Lower lobe of right lung (tissue), 2 donors: ENCODE results near the gene ST14. TPM values are rescaled to one million over a fixed set of nuclear protein-coding genes. Genes with fewer than 3 reads are reported as not detected.
"Not testable (repeated sequence)": the region's sequence is repeated elsewhere in the genome, so short reads cannot be mapped to it uniquely, and the experiment has no call there.

ENCODE experiments used
- ATAC-seq, 2 donors: fragments of 200-7000 bp; cut with Tn5 transposase; one replicate each; pipeline ENCODE4 v1.9.1; 2020 to 2022; ENCODE audit warnings: mild to moderate bottlenecking in 2 of 2, moderate library complexity in 2 of 2
- DNase-seq: peaks from one replicate; pipeline ENCODE4 v3.0.0-alpha.2; 2020
- H3K27ac ChIP-seq: fragments of 200-600 bp; one replicate; pipeline ENCODE4 v1.8.0; 2022
- H3K27me3 ChIP-seq: fragments of 200-600 bp; one replicate; pipeline ENCODE4 v1.8.0; 2022; ENCODE audit warnings: low read depth
- H3K36me3 ChIP-seq: fragments of 200-600 bp; one replicate; pipeline ENCODE4 v1.8.0; 2022; ENCODE audit warnings: mild to moderate bottlenecking
- H3K4me1 ChIP-seq: fragments of 200-600 bp; one replicate; pipeline ENCODE4 v1.8.0; 2022
- H3K4me3 ChIP-seq: fragments of 200-600 bp; one replicate; pipeline ENCODE4 v1.8.0; 2022; ENCODE audit warnings: mild to moderate bottlenecking
- H3K9me3 ChIP-seq: fragments of 200-600 bp; one replicate; pipeline ENCODE4 v1.8.0; 2022
- intact Hi-C: fragments of 100-400 bp; cut with DNase I; formaldehyde crosslinking; loops from one replicate; pipeline ENCODE4 v1.11.0; 2022
- total RNA-seq: library from RNA; stranded (reverse); fragmentation: NEBNext Ultra II Directional; extraction: Animal tissue kit (Norgen Biotek cat#: 25700); gene quantifications from one replicate; pipeline ENCODE4 v1.2.1, GENCODE V29; 2021
- TF ChIP-seq, protein P1 (sequence below): fragments of 200-600 bp; IDR thresholded peaks from one replicate; pipeline ENCODE4 v1.8.0; 2022; ENCODE audit warnings: antibody characterized with exemption, mild to moderate bottlenecking
- donor health status: DM: no; HTN: yes; CAD: no; lungs with severe emphysema.

ST14 gene
- total RNA-seq, 1 donor from 2014 or later, result 61.1 TPM

DNA sequence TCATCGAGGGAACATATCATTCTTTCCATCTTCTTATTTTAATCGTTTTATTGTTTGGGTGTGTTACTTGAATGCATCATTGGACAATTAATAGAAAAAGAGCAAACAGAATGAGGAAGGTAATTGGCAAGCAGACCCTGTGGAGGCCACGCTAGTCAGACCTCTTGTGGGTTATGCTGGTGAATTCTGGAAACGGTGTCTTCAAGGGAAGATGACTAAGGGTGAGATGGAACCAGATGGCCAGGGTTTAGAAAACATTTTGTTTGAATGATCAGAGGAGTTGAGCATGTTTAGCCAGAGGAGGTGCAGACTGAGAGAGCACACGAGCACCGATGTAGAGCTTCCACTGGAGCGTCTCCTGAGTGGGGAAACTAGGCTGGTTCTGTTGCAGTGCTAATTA lies 8.5 kb downstream of the ST14 start:
- H3K4me1 ChIP-seq, result peaks cover 25% of the 10 kb centered on the region
- no peaks in the 10 kb centered on the region for H3K36me3 ChIP-seq
- H3K9me3 ChIP-seq, result no peaks in the 10 kb centered on the region
- ATAC-seq, result no peak
- intact Hi-C loops, result no loop called here
- TF ChIP-seq, protein P1, sequence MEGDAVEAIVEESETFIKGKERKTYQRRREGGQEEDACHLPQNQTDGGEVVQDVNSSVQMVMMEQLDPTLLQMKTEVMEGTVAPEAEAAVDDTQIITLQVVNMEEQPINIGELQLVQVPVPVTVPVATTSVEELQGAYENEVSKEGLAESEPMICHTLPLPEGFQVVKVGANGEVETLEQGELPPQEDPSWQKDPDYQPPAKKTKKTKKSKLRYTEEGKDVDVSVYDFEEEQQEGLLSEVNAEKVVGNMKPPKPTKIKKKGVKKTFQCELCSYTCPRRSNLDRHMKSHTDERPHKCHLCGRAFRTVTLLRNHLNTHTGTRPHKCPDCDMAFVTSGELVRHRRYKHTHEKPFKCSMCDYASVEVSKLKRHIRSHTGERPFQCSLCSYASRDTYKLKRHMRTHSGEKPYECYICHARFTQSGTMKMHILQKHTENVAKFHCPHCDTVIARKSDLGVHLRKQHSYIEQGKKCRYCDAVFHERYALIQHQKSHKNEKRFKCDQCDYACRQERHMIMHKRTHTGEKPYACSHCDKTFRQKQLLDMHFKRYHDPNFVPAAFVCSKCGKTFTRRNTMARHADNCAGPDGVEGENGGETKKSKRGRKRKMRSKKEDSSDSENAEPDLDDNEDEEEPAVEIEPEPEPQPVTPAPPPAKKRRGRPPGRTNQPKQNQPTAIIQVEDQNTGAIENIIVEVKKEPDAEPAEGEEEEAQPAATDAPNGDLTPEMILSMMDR, result no peak
- no peak overlapping the region for H3K4me3 ChIP-seq
- H3K27me3 ChIP-seq, result no peaks in the 10 kb centered on the region
- no peak for DNase-seq
- H3K27ac ChIP-seq, result no peak overlapping the region

DNA sequence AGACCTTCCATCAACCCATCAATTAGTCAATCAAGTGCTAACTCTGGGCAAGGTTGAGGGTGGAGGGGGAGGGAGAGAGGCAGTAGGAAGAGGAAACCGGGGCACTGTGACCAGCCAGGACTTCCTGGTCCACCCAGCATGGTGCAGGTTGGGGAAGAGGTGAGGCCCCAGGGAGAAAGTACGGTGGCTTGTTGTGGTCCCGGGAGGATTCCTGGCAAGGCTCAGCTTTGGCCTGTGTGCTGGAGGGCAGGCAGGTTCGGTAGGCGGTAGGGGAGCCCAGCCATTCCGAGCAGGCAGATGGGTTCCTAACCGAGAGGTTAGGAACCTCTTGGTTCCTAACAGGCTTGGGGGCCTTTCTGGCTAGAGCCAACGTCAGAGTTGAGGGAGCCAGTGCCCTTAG lies 10.8 kb downstream of the ST14 start:
- no peaks in the 10 kb centered on the region for H3K27me3 ChIP-seq
- H3K36me3 ChIP-seq, result no peaks in the 10 kb centered on the region
- TF ChIP-seq, protein P1, result no peak
- intact Hi-C loops, result no loop called here
- H3K27ac ChIP-seq, result no peak overlapping the region
- peaks cover 11% of the 10 kb centered on the region for H3K4me1 ChIP-seq
- H3K9me3 ChIP-seq, result peaks cover 5% of the 10 kb centered on the region
- no peak for DNase-seq
- no peak for ATAC-seq
- H3K4me3 ChIP-seq, result no peak overlapping the region

DNA sequence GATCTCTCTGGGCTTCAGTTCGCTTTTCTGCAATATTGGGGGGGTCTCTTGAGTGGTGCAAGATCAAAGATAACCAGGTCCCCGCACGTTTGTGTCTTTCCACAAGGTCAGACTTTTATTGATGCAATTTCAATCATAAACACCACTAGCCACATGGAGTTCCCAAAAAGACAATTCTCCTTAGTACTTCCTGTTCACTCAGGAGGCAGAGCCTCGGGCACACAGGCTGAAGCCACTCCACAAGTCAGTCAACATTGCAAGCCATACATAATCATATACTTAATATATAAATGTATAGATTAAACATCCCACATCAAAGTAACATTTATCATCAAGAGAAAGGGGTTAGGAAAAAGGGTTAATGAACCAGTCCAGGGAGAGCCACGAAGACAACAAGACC lies 12.0 kb downstream of the ST14 start:
- no peak overlapping the region for H3K4me3 ChIP-seq
- TF ChIP-seq, protein P1, result no peak
- DNase-seq, result no peak
- no peak overlapping the region for H3K27ac ChIP-seq
- no peaks in the 10 kb centered on the region for H3K27me3 ChIP-seq
- no peaks in the 10 kb centered on the region for H3K36me3 ChIP-seq
- H3K4me1 ChIP-seq, result peaks cover 1% of the 10 kb centered on the region
- peaks cover 5% of the 10 kb centered on the region for H3K9me3 ChIP-seq
- intact Hi-C loops, result no loop called here
- ATAC-seq, result no peak

DNA sequence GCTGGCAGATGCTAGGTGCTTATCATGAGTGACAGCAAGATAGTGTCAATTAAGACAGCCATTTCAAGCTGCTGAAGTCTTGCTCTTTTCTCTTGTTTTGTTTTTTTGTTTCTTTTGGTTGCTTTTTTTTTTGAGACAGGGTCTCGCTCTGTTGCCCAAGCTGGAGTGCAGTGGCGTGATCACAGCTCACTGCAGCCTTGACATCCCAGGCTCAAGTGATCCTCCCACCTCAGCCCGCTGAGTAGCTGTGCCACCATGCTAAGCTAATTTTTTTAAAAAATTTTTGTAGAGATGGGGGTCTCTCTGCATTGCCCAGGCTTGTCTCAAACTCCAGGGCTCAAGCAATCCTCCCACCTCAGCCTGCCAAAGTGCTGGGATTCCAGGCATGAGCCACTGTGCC lies 12.4 kb downstream of the ST14 start:
- not testable (repeated sequence) for H3K27ac ChIP-seq

DNA sequence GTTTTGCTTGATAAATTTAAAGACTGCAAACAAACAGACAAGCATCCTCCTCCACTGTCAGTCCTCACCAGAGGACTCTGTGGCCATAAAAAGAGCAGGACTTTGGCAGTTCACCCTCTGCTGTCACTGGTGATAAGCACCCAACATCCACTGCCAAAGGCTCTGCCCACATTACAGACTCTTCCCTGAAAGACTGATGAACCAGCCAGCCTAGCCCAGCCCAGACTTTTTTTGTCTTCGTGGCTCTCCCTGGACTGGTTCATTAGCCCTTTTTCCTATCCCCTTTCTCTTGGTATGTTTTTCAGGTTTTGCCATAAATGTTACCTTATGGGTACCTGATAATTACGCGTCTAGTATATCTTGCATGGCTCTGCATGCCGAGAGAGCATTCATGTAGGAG lies 15.1 kb downstream of the ST14 start:
- no peak overlapping the region for H3K4me3 ChIP-seq
- ATAC-seq, result no peak
- DNase-seq, result no peak
- no peak overlapping the region for H3K27ac ChIP-seq
- peaks cover 17% of the 10 kb centered on the region for H3K4me1 ChIP-seq
- TF ChIP-seq, protein P1, result no peak
- H3K27me3 ChIP-seq, result no peaks in the 10 kb centered on the region
- H3K36me3 ChIP-seq, result no peaks in the 10 kb centered on the region
- intact Hi-C loops, result no loop called here
- peaks cover 5% of the 10 kb centered on the region for H3K9me3 ChIP-seq

More for the DNA sequence above, 12.4 kb downstream of the ST14 start:
- DNase-seq, intact Hi-C loops, H3K4me1 ChIP-seq, H3K36me3 ChIP-seq, H3K4me3 ChIP-seq, H3K9me3 ChIP-seq, H3K27me3 ChIP-seq, ATAC-seq: not testable (repeated sequence)

DNA sequence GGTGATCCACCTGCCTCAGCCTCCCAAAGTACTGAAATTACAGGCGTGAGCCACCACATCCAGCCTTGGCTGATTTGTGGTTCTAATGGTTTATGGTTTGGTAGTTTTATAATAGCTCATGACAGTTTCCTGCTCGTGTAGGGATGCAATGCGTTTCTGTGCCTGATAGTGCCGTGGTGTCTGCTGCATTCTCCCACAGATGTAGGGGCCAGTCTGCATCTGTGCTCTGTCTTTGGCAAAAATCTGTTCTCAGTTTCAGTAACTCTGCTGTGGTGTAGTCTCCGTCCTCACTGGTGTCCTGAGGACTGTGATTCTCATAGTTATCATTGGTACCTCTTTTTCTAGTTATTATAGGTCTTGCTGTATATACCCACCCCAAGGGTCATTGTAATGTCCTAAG lies 16.3 kb downstream of the ST14 start:
- Histone ChIP-seq H3K27ac (no peak overlapping the region), H3K9me3 (peaks cover 5% of the 10 kb centered on the region), H3K4me3 (no peak overlapping the region), H3K27me3 (no peaks in the 10 kb centered on the region), H3K4me1 (peaks cover 30% of the 10 kb centered on the region), H3K36me3 (no peaks in the 10 kb centered on the region)
- TF ChIP-seq, protein P1, result no peak
- intact Hi-C loops, result no loop called here
- DNase-seq (no peak), ATAC-seq (no peak)
